K562 (cell line): ENCODE data around the gene ZNRF1. TPM values are rescaled to one million over a fixed set of nuclear protein-coding genes. Genes with fewer than 3 reads are reported as not detected.

Experiments
- ATAC-seq: fragments of 200-7000 bp; cut with Tn5 transposase; 3 replicates; pipeline ENCODE4 v1.9.1; 2020; ENCODE audit warnings: moderate library complexity
- BruUV-seq: library from RNA; stranded (reverse); fragments of 400-500 nt; replicated peaks from 2 replicates; lab custom pipeline; 2021; lab: Mats Ljungman, UMichigan
- CTCF ChIA-PET: fragments of 300-600 bp; formaldehyde crosslinking; extraction: SDS; loops from one replicate; lab custom pipeline; 2021; ENCODE audit warnings: low intra/inter-chr PET ratio; lab: Yijun Ruan, JAX
- POLR2A ChIA-PET: fragments of 300-600, 350-650 bp; sonication (Branson Sonifier 250); formaldehyde crosslinking; extraction: SDS; loops from one replicate; lab custom pipeline; 2021; ENCODE audit warnings: antibody characterized with exemption, inconsistent platforms; lab: Yijun Ruan, JAX
- DNase-seq, 4 experiments: peaks; one replicate each; pipeline versions ENCODE4 v3.0.0 to v3.0.0-alpha.2; 2011 to 2018; ENCODE audit warnings: low spot score in 3 of 4, mixed read lengths in 3 of 4; ENCODE audit errors: extremely low read depth in 1 of 4
- FAIRE-seq: peaks from 2 replicates; lab custom pipeline; 2011; peaks lifted over from hg19 to GRCh38; lab: Jason Lieb, UNC
- H2AFZ ChIP-seq: 2 replicates; pipeline ENCODE4 v1.6.0; 2011; ENCODE audit warnings: low read depth, low read length, control low read depth, inconsistent platforms
- H3K27ac ChIP-seq: fragments of 200-600 bp; 3 replicates; pipeline ENCODE4 v1.8.0; 2011; ENCODE audit warnings: low read depth, mild to moderate bottlenecking, control low read depth, inconsistent platforms, low read length, moderate library complexity, mixed read lengths; ENCODE audit errors: extremely low read depth
- H3K27me3 ChIP-seq, 2 experiments: fragments of 300-600 bp in 1 of 2; 2 replicates in 1 of 2; 3 replicates in 1 of 2; pipeline versions ENCODE4 v1.6.0 to v1.8.0; 2011; ENCODE audit warnings: inconsistent platforms in 2 of 2, low read length in 2 of 2, mild to moderate bottlenecking in 1 of 2, mixed read lengths in 1 of 2, moderate library complexity in 1 of 2; ENCODE audit not compliant: control insufficient read depth in 2 of 2, insufficient read depth in 2 of 2
- H3K36me3 ChIP-seq: fragments of 300-600 bp; 3 replicates; pipeline ENCODE4 v1.8.0; 2011; ENCODE audit warnings: mild to moderate bottlenecking, low read length, inconsistent platforms; ENCODE audit not compliant: control insufficient read depth, insufficient read depth
- H3K4me1 ChIP-seq, 2 experiments: fragments of 200-600 bp in 1 of 2; replicated peaks in 1 of 2; 2 replicates in 1 of 2; 3 replicates in 1 of 2; pipeline versions ENCODE4 v1.5.1 to v1.8.0; 2011; ENCODE audit warnings: inconsistent platforms in 2 of 2, low read length in 2 of 2, mild to moderate bottlenecking in 1 of 2, mixed read lengths in 1 of 2, moderate library complexity in 1 of 2; ENCODE audit not compliant: control insufficient read depth in 2 of 2, insufficient read depth in 2 of 2
- H3K4me2 ChIP-seq: 2 replicates; pipeline ENCODE4 v1.6.1; 2011; ENCODE audit warnings: low read length, control low read depth, inconsistent platforms, mixed read lengths; ENCODE audit not compliant: insufficient read depth
- H3K4me3 ChIP-seq: fragments of 200-600 bp; sonication (generic), shearing (Covaris generic); 2 replicates; pipeline ENCODE4 v1.5.1; 2016; ENCODE audit warnings: control low read depth, inconsistent platforms
- H3K79me2 ChIP-seq: fragments of 200-600 bp; 3 replicates; pipeline ENCODE4 v1.8.0; 2011; ENCODE audit warnings: low read length, inconsistent platforms; ENCODE audit not compliant: control insufficient read depth, insufficient read depth
- H3K9ac ChIP-seq, 2 experiments: 2 replicates each; pipeline versions ENCODE4 v1.6.0 to v1.6.1; 2011; ENCODE audit warnings: low read depth in 2 of 2, low read length in 2 of 2, control low read depth in 1 of 2, inconsistent platforms in 1 of 2, mild to moderate bottlenecking in 1 of 2, mixed read lengths in 1 of 2; ENCODE audit not compliant: insufficient read depth in 1 of 2
- H3K9me1 ChIP-seq: one replicate; pipeline ENCODE4 v1.6.0; 2011; ENCODE audit warnings: inconsistent platforms, mild to moderate bottlenecking, low read length, moderate library complexity; ENCODE audit not compliant: control insufficient read depth, insufficient read depth
- H3K9me3 ChIP-seq: replicated peaks from 2 replicates; pipeline ENCODE4 v1.5.1; 2011; ENCODE audit warnings: low read depth, low read length, inconsistent platforms; ENCODE audit not compliant: control insufficient read depth, insufficient read depth
- H4K20me1 ChIP-seq: replicated peaks from 2 replicates; pipeline ENCODE4 v1.6.1; 2011; ENCODE audit warnings: low read length, inconsistent platforms, mixed read lengths; ENCODE audit not compliant: control insufficient read depth, insufficient read depth
- BCOR ChIP-seq: fragments of 450-650 bp; IDR thresholded peaks from 2 replicates; pipeline ENCODE4 v1.6.1; 2016
- CHD7 ChIP-seq: fragments of 200-600 bp; sonication (generic); IDR thresholded peaks from one replicate; pipeline ENCODE4 v1.6.1; 2012; ENCODE audit warnings: mild to moderate bottlenecking, low read depth, low read length, inconsistent platforms
- GATAD2A ChIP-seq: fragments of 450-650 bp; IDR thresholded peaks from 2 replicates; pipeline ENCODE4 v1.6.1; 2017
- JUNB ChIP-seq: fragments of 450-650 bp; formaldehyde crosslinking; conservative IDR thresholded peaks from 2 replicates; pipeline ENCODE4 v1.4.0; 2020; ENCODE audit warnings: mild to moderate bottlenecking
- RBM39 ChIP-seq: fragments of 200-400 bp; formaldehyde crosslinking; optimal IDR thresholded peaks from 2 replicates; pipeline ENCODE3; 2018; ENCODE audit warnings: low read depth, low read length
- SPI1 ChIP-seq: IDR thresholded peaks from 2 replicates; pipeline ENCODE4 v1.6.1; 2011; ENCODE audit warnings: low read depth, low read length, control low read depth, borderline replicate concordance
- ZNF354B ChIP-seq: fragments of 250-450 bp; sonication (Bioruptor Pico); IDR thresholded peaks from 2 replicates; pipeline ENCODE4 v1.4.0; 2020
- WGBS: fragments of 100-300 bp; shearing (Covaris generic); methylation state at CpG from one replicate; pipeline ENCODE4 v1.1.6; 2016; ENCODE audit warnings: low coverage, mixed read lengths; ENCODE audit not compliant: insufficient coverage; ENCODE audit errors: missing lambda C conversion rate; 5-methylcytosine and 5-hydroxymethylcytosine counted together
- in situ Hi-C: fragments of 300-500 bp; cut with MboI; formaldehyde crosslinking; loops from 4 replicates; pipeline ENCODE4 v1.15.0; 2018; ENCODE audit warnings: inconsistent platforms, mixed read lengths
- intact Hi-C: fragments of 100-400 bp; cut with micrococcal nuclease; formaldehyde crosslinking; loops from 2 replicates; pipeline ENCODE4 v1.14.2; 2022
- polyA plus RNA-seq, 8 experiments: library from polyadenylated mRNA; depleted of rRNA in 4 of 8; stranded (reverse) in 5 of 8; unstranded in 3 of 8; fragments of >200 nt; fragmentation: Nextera tagmentation in 2 of 8; fragmentation: Illumina TruSeq in 1 of 8; extraction: Ambion mirVana in 2 of 8; extraction: Trizol in 1 of 8; gene quantifications; 2 replicates each; pipeline versions ENCODE4 v1.2.1 to v1.2.3, GENCODE V29; 2011 to 2014; ENCODE audit warnings: inconsistent platforms in 1 of 8, missing spikeins in 1 of 8
- total RNA-seq, 7 experiments: library from RNA; depleted of rRNA in 6 of 7; stranded (reverse); fragments of >200 nt in 6 of 7; fragmentation: Illumina TruSeq in 2 of 7; extraction: Trizol in 2 of 7; gene quantifications; 2 replicates each; pipeline versions ENCODE4 v1.2.1 to v1.2.3, GENCODE V29; 2011 to 2021; ENCODE audit warnings: low replicate concordance in 1 of 7

Gene ZNRF1
- total and polyA plus RNA-seq, 9 of the 15 experiments (the other 6 are each of a cell fraction or from before 2014, with no cell fraction given): 9.5 to 37.7 (median 20.0) TPM

- Histone ChIP-seq H3K27ac (no peak overlapping the region), H3K79me2 (no peaks in the 10 kb centered on the region), H3K9me3 (no peaks in the 10 kb centered on the region), H3K9ac (no peak overlapping the region), H3K4me1 (no peaks in the 10 kb centered on the region), H3K9me1 (no peaks in the 10 kb centered on the region), H3K4me3 (no peak overlapping the region), H3K4me2 (no peak overlapping the region), H4K20me1 (no peaks in the 10 kb centered on the region), H3K36me3 (peaks cover 62% of the 10 kb centered on the region), H3K27me3 (no peaks in the 10 kb centered on the region), H2AFZ (no peak overlapping the region)
- no peak for TF ChIP-seq GATAD2A
- no peak for TF ChIP-seq RBM39
- no peak for TF ChIP-seq ZNF354B (CRISPR knock-in tag)
- TF ChIP-seq SPI1: no peak
- TF ChIP-seq CHD7: no peak
- no peak for TF ChIP-seq BCOR
- no peak for TF ChIP-seq JUNB (CRISPR knock-in tag)
- in situ Hi-C loops (no loop called here), intact Hi-C loops (no loop called here)
- CTCF ChIA-PET: no interaction called here
- POLR2A ChIA-PET: no interaction called here
- ATAC-seq: no peak
- BruUV-seq: no TSS peak
- no peak for FAIRE-seq
- WGBS: 91% methylated on average over 3 of the region's 3 CpGs
- no peak for DNase-seq
These were observed 49.5 kb upstream of the ZNRF1 start for GRCh38 chr16:74949309-74949708.
